RWPE1 (cell line): ENCODE measurements around the gene DYRK2.

Source experiments
- CTCF ChIA-PET: fragments of 350-600 bp; sonication (Branson Sonifier 250); formaldehyde crosslinking; extraction: SDS; loops from one replicate; lab custom pipeline; 2021; lab: Yijun Ruan, JAX
- POLR2A ChIA-PET: fragments of 400-600 bp; formaldehyde crosslinking; extraction: SDS; loops from one replicate; lab custom pipeline; 2020; ENCODE audit warnings: antibody characterized with exemption; ENCODE audit not compliant: low non-redundant PET; lab: Yijun Ruan, JAX
- DNase-seq: peaks from one replicate; pipeline ENCODE4 v3.0.0; 2012; ENCODE audit warnings: low spot score
- H3K27ac ChIP-seq: fragments of 450-650 bp; 2 replicates; pipeline ENCODE4 v1.5.1; 2017
- CTCF ChIP-seq: fragments of 450-650 bp; conservative IDR thresholded peaks from 2 replicates; pipeline ENCODE4 v1.5.1; 2017; ENCODE audit warnings: low read depth, mild to moderate bottlenecking

DYRK2 gene

GRCh38 chr12:67701121-67701520 lies 52.6 kb downstream of the DYRK2 start:
- POLR2A ChIA-PET: no interaction called here
- no peak for TF ChIP-seq CTCF
- CTCF ChIA-PET: no interaction called here
- H3K27ac ChIP-seq: no peak overlapping the region
- DNase-seq: no peak

GRCh38 chr12:67702136-67702535 lies 53.6 kb downstream of the DYRK2 start:
- TF ChIP-seq CTCF: no peak
- no peak overlapping the region for H3K27ac ChIP-seq
- ChIA-PET POLR2A (no interaction called here), CTCF (no interaction called here)
- no peak for DNase-seq

DNA sequence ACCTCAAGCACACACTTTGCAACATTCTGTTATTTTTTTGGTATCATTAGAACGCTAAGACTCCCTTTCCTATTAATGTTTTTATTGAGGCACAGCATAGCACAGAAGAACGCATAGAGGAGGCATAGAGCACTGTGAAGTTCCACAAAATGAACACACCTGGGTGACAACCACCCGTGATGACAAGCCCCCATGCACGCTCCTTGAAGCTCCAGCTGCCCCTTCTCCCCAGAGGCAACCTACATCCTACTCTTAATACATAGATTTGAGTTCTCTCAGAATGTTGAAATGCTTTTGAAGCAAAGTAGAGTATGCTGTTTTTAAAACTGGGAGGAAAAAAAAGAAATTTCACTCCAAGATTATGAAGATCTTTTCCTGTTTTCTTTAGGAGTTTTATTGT lies 55.5 kb downstream of the DYRK2 start:
- no peak overlapping the region for H3K27ac ChIP-seq
- TF ChIP-seq CTCF: no peak
- no peak for DNase-seq
- POLR2A ChIA-PET: no interaction called here
- CTCF ChIA-PET: no interaction called here

DNA sequence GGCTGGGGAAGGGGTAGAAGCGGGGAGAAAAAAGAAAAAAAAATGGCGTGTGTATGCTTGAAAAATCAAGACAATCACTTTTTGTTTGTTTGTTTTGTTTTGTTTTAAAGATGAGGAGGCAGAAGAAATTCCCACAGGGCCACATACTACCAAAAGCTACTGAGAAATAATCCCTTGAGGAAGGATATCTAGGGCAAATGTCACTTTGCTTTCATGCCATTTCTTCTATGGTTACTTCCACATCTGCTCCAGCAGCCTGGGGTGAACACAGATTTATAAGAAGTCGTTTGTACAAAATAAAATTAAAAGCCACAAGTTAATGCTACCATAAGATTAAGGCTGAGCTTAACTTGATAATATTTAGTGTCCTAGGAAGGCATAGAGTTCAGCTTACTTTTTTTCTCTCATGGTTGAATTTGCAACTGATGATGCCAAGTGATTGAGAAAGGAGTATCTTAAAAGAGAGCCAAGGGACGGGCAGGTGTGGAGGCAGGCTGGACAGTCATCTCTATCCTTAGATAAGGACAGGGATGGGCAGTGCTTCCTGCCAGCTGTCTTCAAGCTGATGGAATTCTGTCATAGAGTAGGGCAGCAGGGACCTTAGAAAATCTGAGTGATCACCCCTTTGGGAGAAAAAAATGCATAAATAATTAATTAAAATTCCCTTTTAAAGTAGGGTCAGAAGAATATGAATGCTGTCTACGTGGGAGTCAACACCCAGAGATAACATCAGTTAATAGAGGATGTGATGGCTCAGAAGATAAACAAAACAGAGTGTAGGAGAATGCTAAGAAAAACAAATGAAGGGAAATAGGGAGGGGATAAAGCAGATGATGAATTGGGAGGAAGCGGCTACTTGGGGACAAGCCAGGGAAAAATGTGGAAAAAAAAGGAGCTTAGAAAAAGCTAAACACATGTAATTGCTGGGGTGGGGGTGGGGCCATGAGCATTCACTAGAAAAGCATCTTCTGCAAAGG lies 57.1 kb downstream of the DYRK2 start:
- no peak for TF ChIP-seq CTCF
- DNase-seq: no peak
- no peak overlapping the region for H3K27ac ChIP-seq
- POLR2A ChIA-PET: no interaction called here
- CTCF ChIA-PET: interaction anchor here (0.6 kb wide), 1 partner anchor 1210 kb away, joined by 6 read pairs; no protein-coding TSS in a partner anchor

DNA sequence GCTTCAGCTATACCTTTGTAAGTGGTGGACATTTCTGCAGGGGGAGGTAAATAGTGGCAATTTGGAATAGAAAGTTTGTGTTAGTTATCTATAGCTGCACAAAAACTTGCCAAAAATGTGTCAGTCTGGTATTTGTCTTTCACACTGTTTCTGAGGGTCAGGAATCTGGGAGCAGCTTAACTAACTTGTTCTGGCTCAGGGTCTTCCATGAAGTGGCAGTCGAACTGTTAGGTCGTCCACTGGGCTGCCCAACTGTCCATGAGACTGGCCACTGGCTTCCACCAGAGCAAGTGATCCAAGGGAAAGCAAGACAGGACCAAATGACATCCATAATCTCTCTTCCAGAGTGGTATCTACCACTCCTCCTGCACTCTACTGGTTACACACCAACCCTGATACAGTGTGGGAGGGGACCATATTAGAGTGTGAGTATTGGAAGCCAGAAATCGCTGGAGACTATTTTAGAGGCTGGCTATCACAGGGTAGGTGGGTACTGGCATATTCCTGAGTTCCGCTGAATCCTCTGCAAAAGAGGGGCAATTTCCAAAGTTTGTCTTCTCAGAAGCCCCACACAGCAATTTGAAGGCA lies 60.9 kb downstream of the DYRK2 start:
- no peak overlapping the region for H3K27ac ChIP-seq
- TF ChIP-seq CTCF: no peak
- POLR2A ChIA-PET: no interaction called here
- no peak for DNase-seq
- CTCF ChIA-PET: no interaction called here

GRCh38 chr12:67710582-67710981 lies 62.0 kb downstream of the DYRK2 start:
- H3K27ac ChIP-seq: no peak overlapping the region
- POLR2A ChIA-PET: no interaction called here
- CTCF ChIA-PET: no interaction called here
- TF ChIP-seq CTCF: no peak
- DNase-seq: no peak
